ENCODE data around the gene EGF. TPM values are rescaled to one million over a fixed set of nuclear protein-coding genes. Genes with fewer than 3 reads are reported as not detected.
A peak's percentile ranks its signal among the peaks of the same experiment; 100 is the strongest.

Gene EGF
- total RNA-seq, 3 donors from 2014 or later (not counting 1 experiment from before 2014, with no cell fraction given): 0.48 to 1.2 (median 1.1) TPM

GRCh38 chr4:110049951-110050925 is 137.6 kb downstream of the EGF start:
- Mint-ChIP-seq H3K36me3 (peaks cover 22% of the 10 kb centered on the region), H3K4me1 (peaks cover 28 to 30% of the 10 kb centered on the region in 2 donors), H3K4me3 (no peak overlapping the region), H3K9me3 (no peaks in the 10 kb centered on the region), H3K27me3 (ENCODE audit: low read depth in 2 of 2) (no peaks in the 10 kb centered on the region), H3K27ac (peak overlapping the region; percentile 68 to 79)
- ATAC-seq (peak; percentile 68 to 95 (median 76)), DNase-seq (peak; percentile 32 to 75)
- peaks cover 6% of the 10 kb centered on the region for H3K36me3 ChIP-seq (ENCODE audit: control insufficient read depth, insufficient read depth, low read length)
- no peak overlapping the region for H3K27ac ChIP-seq (ENCODE audit: low read length)
- intact Hi-C loops (cut with micrococcal nuclease): loop anchor here (1.0 kb wide), 1 partner anchor 161 kb away; no protein-coding TSS in a partner anchor
- no peaks in the 10 kb centered on the region for H3K9me3 ChIP-seq (ENCODE audit: control insufficient read depth, insufficient read depth, low read length)
- TF ChIP-seq CTCF (IDR thresholded peaks at IDR 0.05): peak; percentile 82
- 62% methylated on average over 5 of the region's 9 CpGs for WGBS (ENCODE audit: insufficient coverage)
- no peaks in the 10 kb centered on the region for H3K27me3 ChIP-seq (ENCODE audit: control insufficient read depth, insufficient read depth, low read length)
- no peak overlapping the region for H3K4me3 ChIP-seq (ENCODE audit: low read length)
- peaks cover 5% of the 10 kb centered on the region for H3K4me1 ChIP-seq (ENCODE audit: control insufficient read depth, insufficient read depth, low read length)

- intact Hi-C loops (cut with micrococcal nuclease): loop anchor here (5.0 kb wide), 3 partner anchors 37 to 112 kb away; no protein-coding TSS in a partner anchor
- H3K27me3 Mint-ChIP-seq (ENCODE audit: low read depth in 2 of 2): no peaks in the 10 kb centered on the region
- H3K27me3 ChIP-seq (ENCODE audit: control insufficient read depth, insufficient read depth, low read length): no peaks in the 10 kb centered on the region
- peak overlapping the region; percentile 83 to 92 for H3K27ac Mint-ChIP-seq
- H3K4me1 ChIP-seq (ENCODE audit: control insufficient read depth, insufficient read depth, low read length): peaks cover 20% of the 10 kb centered on the region
- H3K4me3 ChIP-seq (ENCODE audit: low read length): no peak overlapping the region
- H3K4me1 Mint-ChIP-seq: peaks cover 66 to 69% of the 10 kb centered on the region in 2 donors
- WGBS (ENCODE audit: insufficient coverage): 23% methylated on average over 3 of the region's 3 CpGs
- peaks cover 6% of the 10 kb centered on the region for H3K36me3 ChIP-seq (ENCODE audit: control insufficient read depth, insufficient read depth, low read length)
- DNase-seq (peak in 1 of 2 donors; percentile 28), ATAC-seq (peak; percentile 79 to 86 (median 79))
- peak overlapping the region; percentile 37 for H3K27ac ChIP-seq (ENCODE audit: low read length)
- TF ChIP-seq CTCF (IDR thresholded peaks at IDR 0.05): no peak
- H3K9me3 ChIP-seq (ENCODE audit: control insufficient read depth, insufficient read depth, low read length): no peaks in the 10 kb centered on the region
- H3K9me3 Mint-ChIP-seq: no peaks in the 10 kb centered on the region
- H3K36me3 Mint-ChIP-seq: peaks cover 20% of the 10 kb centered on the region
- H3K4me3 Mint-ChIP-seq: peak overlapping the region; percentile 67
These were observed 142.6 kb downstream of the EGF start for GRCh38 chr4:110055158-110055768.

GRCh38 chr4:110058677-110059076 is 146.0 kb downstream of the EGF start:
- Mint-ChIP-seq H3K36me3 (no peaks in the 10 kb centered on the region), H3K4me3 (peak overlapping the region; percentile 79), H3K4me1 (peaks cover 73 to 79% of the 10 kb centered on the region in 2 donors), H3K27ac (peak overlapping the region; percentile 92 to 96), H3K27me3 (ENCODE audit: low read depth in 2 of 2) (no peaks in the 10 kb centered on the region), H3K9me3 (no peaks in the 10 kb centered on the region)
- Histone ChIP-seq H3K4me1 (ENCODE audit: control insufficient read depth, insufficient read depth, low read length) (peaks cover 43% of the 10 kb centered on the region), H3K27ac (ENCODE audit: low read length) (peak overlapping the region; percentile 75), H3K36me3 (ENCODE audit: control insufficient read depth, insufficient read depth, low read length) (no peaks in the 10 kb centered on the region), H3K9me3 (ENCODE audit: control insufficient read depth, insufficient read depth, low read length) (no peaks in the 10 kb centered on the region), H3K27me3 (ENCODE audit: control insufficient read depth, insufficient read depth, low read length) (no peaks in the 10 kb centered on the region), H3K4me3 (ENCODE audit: low read length) (no peak overlapping the region)
- intact Hi-C loops (cut with micrococcal nuclease): loop anchor here (1.0 to 5.0 kb wide), 4 partner anchors 34 to 139 kb away; no protein-coding TSS in a partner anchor
- 100% methylated on average over 1 of the region's 1 CpG for WGBS (ENCODE audit: insufficient coverage)
- no peak for ATAC-seq
- DNase-seq: no peak
- TF ChIP-seq CTCF (IDR thresholded peaks at IDR 0.05): no peak
